GM21423 (cell line): ENCODE results near the gene KRTAP12-3.

ENCODE experiments used
- ATAC-seq: cut with Tn5 transposase; IDR thresholded peaks from one replicate; pipeline ENCODE4 v1.9.1; 2021; ENCODE audit warnings: mild to moderate bottlenecking, moderate library complexity; ENCODE audit not compliant: unreplicated experiment

The KRTAP12-3 gene

GRCh38 chr21:44701023-44701400, 43.3 kb downstream of the KRTAP12-3 start:
- no peak for ATAC-seq

GRCh38 chr21:44701541-44701940, 43.8 kb downstream of the KRTAP12-3 start:
- ATAC-seq, result no peak

GRCh38 chr21:44702111-44702972, 44.6 kb downstream of the KRTAP12-3 start:
- ATAC-seq, result no peak

DNA sequence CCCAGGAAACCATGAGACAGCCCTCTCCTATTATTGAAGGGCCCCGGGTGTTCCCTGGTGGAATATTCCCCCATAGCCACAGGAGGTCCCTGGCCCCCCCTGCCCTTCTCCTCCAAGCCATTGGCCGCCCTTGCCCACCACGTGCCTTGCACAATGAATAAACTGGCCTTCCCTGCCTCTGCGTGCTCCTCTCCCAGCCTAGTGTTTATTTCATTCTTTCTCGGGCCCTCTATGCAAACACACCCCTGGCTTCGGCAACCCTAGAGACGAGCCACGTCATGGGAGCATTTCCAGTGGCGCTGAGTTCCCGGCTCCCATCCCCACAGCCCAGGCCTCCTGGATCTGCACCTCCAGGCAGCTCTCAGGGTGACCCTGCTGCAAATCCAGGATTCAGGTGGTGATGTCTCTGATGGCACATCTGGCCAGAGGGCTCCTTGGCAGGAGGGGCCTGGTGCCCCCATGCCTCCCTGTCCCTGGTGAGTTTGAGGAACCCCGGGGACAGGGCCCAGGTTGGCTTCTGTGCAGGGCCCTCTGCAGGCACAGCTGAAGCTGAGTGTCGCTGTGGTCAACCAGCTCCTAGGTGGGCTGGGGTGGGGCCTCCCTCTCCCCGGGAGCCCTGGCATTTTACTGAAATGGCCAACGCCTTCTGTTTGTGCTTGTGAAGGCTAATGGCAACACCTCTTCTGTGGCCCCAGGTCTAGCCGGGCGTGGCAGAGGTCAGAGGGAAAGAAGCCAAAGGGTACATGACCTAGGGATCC, 45.4 kb downstream of the KRTAP12-3 start:
- ATAC-seq, result no peak

DNA sequence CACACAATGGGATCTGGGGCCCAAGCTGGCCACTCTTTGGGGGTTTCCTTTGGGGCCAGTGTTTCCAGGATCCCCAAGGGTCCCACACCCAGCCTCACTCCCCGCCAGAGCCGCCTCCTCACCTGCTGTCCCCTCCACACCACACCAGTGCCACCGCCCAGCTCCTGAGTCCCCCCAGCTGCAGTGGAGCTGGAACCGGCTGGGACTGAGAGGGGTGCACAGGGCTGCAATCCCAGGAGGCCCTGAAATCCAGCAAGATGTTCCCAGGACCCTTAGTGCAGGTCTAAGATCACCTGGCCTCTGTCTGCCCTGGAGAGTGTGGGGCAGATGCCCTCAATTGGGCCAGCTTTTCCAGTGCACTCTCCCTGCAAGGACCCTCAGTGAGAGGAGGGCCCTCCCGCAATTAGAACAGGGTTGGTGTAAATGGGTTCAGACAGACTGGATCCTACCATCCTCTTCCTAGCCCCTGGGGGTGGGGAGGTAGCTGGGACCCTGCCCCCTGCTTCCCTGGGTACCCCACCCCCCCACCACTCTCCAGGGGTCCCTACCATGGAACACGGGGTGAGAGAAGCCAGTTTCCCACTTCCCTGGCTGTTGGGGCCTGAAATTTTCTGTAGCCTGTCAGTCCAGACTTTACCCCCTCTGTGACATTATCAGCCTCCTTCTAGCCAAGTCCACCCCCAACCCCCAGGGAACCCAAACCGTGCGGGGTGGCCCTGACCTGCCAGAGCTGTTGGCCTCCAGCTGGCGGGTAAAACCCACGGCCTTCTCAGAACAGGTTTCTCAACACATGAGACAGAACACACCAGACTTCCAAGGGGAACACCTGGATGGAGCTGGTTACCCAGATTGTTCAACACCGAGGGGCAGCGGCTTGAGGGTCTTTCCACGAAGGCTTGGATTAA, 46.3 kb downstream of the KRTAP12-3 start:
- no peak for ATAC-seq

- ATAC-seq, result no peak
Measured at GRCh38 chr21:44704636-44705001, 46.9 kb downstream of the KRTAP12-3 start.

GRCh38 chr21:44706026-44706705, 48.4 kb downstream of the KRTAP12-3 start:
- ATAC-seq, result no peak

GRCh38 chr21:44706706-44707581, 49.2 kb downstream of the KRTAP12-3 start:
- ATAC-seq, result no peak
